Parathyroid adenoma (tissue), 2 donors: ENCODE results near the gene APOB.

Experiments
- H2AFZ ChIP-seq: fragments of 300-600 bp; sonication (generic); one replicate; pipeline ENCODE4 v1.7.0; 2017; ENCODE audit warnings: antibody characterized with exemption, mild to moderate bottlenecking
- H3K27ac ChIP-seq: fragments of 300-600 bp; sonication (generic); one replicate; pipeline ENCODE4 v1.7.0; 2017
- H3K27me3 ChIP-seq: fragments of 300-600 bp; sonication (generic); one replicate; pipeline ENCODE4 v1.7.0; 2017; ENCODE audit warnings: low read length; ENCODE audit not compliant: control insufficient read depth, insufficient read depth
- H3K36me3 ChIP-seq: fragments of 300-600 bp; sonication (generic); one replicate; pipeline ENCODE4 v1.7.0; 2017; ENCODE audit warnings: low read length; ENCODE audit not compliant: control insufficient read depth, insufficient read depth
- H3K4me1 ChIP-seq: fragments of 300-600 bp; sonication (generic); one replicate; pipeline ENCODE4 v1.7.0; 2017; ENCODE audit warnings: control low read depth
- H3K4me2 ChIP-seq: fragments of 300-600 bp; sonication (generic); one replicate; pipeline ENCODE4 v1.7.0; 2017; ENCODE audit warnings: low read length
- H3K4me3 ChIP-seq: fragments of 300-600 bp; sonication (generic); one replicate; pipeline ENCODE4 v1.7.0; 2017; ENCODE audit warnings: low read depth, low read length
- H3K79me2 ChIP-seq: fragments of 300-600 bp; sonication (generic); one replicate; pipeline ENCODE4 v1.7.0; 2017; ENCODE audit warnings: control low read depth
- H3K9ac ChIP-seq: fragments of 300-600 bp; sonication (generic); one replicate; pipeline ENCODE4 v1.7.0; 2017; ENCODE audit warnings: mild to moderate bottlenecking
- H3K9me3 ChIP-seq: fragments of 300-600 bp; sonication (generic); one replicate; pipeline ENCODE4 v1.7.0; 2017; ENCODE audit warnings: low read length; ENCODE audit not compliant: control insufficient read depth
- CTCF ChIP-seq: fragments of 300-600 bp; sonication (generic); IDR thresholded peaks from one replicate; pipeline ENCODE4 v1.7.0; 2017; ENCODE audit warnings: antibody characterized with exemption, mild to moderate bottlenecking
- donor health status: primary hyperparathyroidism.

Gene APOB

GRCh38 chr2:21047141-21048009 is 3.5 kb upstream of the APOB start:
- Histone ChIP-seq H3K36me3 (no peaks in the 10 kb centered on the region), H3K79me2 (no peaks in the 10 kb centered on the region), H3K27ac (no peak overlapping the region), H3K9ac (no peak overlapping the region), H2AFZ (no peak overlapping the region), H3K4me1 (no peaks in the 10 kb centered on the region), H3K4me3 (no peak overlapping the region), H3K4me2 (no peak overlapping the region), H3K27me3 (no peaks in the 10 kb centered on the region), H3K9me3 (no peaks in the 10 kb centered on the region)
- no peak for TF ChIP-seq CTCF

- no peak overlapping the region for H3K9ac ChIP-seq
- H3K4me3 ChIP-seq, result no peak overlapping the region
- no peaks in the 10 kb centered on the region for H3K27me3 ChIP-seq
- no peak overlapping the region for H3K4me2 ChIP-seq
- H3K9me3 ChIP-seq, result no peaks in the 10 kb centered on the region
- no peaks in the 10 kb centered on the region for H3K36me3 ChIP-seq
- H3K27ac ChIP-seq, result no peak overlapping the region
- H3K79me2 ChIP-seq, result no peaks in the 10 kb centered on the region
- no peak overlapping the region for H2AFZ ChIP-seq
- TF ChIP-seq CTCF, result no peak
- H3K4me1 ChIP-seq, result no peaks in the 10 kb centered on the region
Observed at GRCh38 chr2:21046506-21046905, 2.6 kb upstream of the APOB start.

GRCh38 chr2:21044694-21045371 is 960 bp upstream of the APOB start:
- Histone ChIP-seq H3K79me2 (no peaks in the 10 kb centered on the region), H3K9me3 (no peaks in the 10 kb centered on the region), H3K4me2 (no peak overlapping the region), H2AFZ (no peak overlapping the region), H3K36me3 (no peaks in the 10 kb centered on the region), H3K27me3 (no peaks in the 10 kb centered on the region), H3K27ac (no peak overlapping the region), H3K4me3 (no peak overlapping the region), H3K4me1 (no peaks in the 10 kb centered on the region), H3K9ac (no peak overlapping the region)
- no peak for TF ChIP-seq CTCF

- H3K9me3 ChIP-seq, result no peaks in the 10 kb centered on the region
- no peaks in the 10 kb centered on the region for H3K79me2 ChIP-seq
- H3K4me2 ChIP-seq, result peak overlapping the region; percentile 60
- no peaks in the 10 kb centered on the region for H3K36me3 ChIP-seq
- peak; percentile 99 for TF ChIP-seq CTCF
- no peaks in the 10 kb centered on the region for H3K27me3 ChIP-seq
- no peak overlapping the region for H3K4me3 ChIP-seq
- H3K4me1 ChIP-seq, result no peaks in the 10 kb centered on the region
- no peak overlapping the region for H3K27ac ChIP-seq
- H2AFZ ChIP-seq, result peak overlapping the region; percentile 58
- no peak overlapping the region for H3K9ac ChIP-seq
Observed at GRCh38 chr2:21042958-21043743, 722 bp downstream of the APOB start.
